Naive thymus-derived CD4-positive, alpha-beta T cell (primary cell): ENCODE results near the gene FBXL17. TPM values are rescaled to one million over a fixed set of nuclear protein-coding genes. Genes with fewer than 3 reads are reported as not detected.

Experiments used
- ATAC-seq: fragments of 150-1000 bp; cut with Tn5 transposase; 2 replicates; pipeline ENCODE4 v1.10.0; 2021; ENCODE audit warnings: mild to moderate bottlenecking, moderate library complexity
- CTCF ChIA-PET: fragments of 350-600 bp; sonication (Branson Sonifier 250); formaldehyde crosslinking; loops from one replicate; lab custom pipeline; 2021; ENCODE audit warnings: antibody characterized with exemption; lab: Charles Lee
- POLR2A ChIA-PET: fragments of 350-600 bp; sonication (Branson Sonifier 250); formaldehyde crosslinking; loops from one replicate; lab custom pipeline; 2021; ENCODE audit warnings: antibody characterized with exemption, inconsistent platforms; lab: Charles Lee
- DNase-seq, 9 donors: peaks; one replicate each; pipeline versions ENCODE4 v3.0.0 to v3.0.0-alpha.2; 2020 to 2022; ENCODE audit warnings: mixed read lengths in 1 of 9
- H3K27ac ChIP-seq: one replicate; pipeline ENCODE4 v1.7.0; 2013; ENCODE audit warnings: mild to moderate bottlenecking, low read depth, low read length, moderate library complexity
- H3K27me3 ChIP-seq, 2 donors: one replicate each; pipeline ENCODE4 v1.7.0; 2013; ENCODE audit warnings: low read length in 2 of 2, mild to moderate bottlenecking in 2 of 2, moderate library complexity in 2 of 2; ENCODE audit not compliant: control insufficient read depth in 2 of 2, insufficient read depth in 2 of 2
- H3K36me3 ChIP-seq, 3 experiments: 1 replicate in 2 of 3; 2 replicates in 1 of 3; pipeline ENCODE4 v1.7.0; 2013; ENCODE audit warnings: low read length in 3 of 3, mild to moderate bottlenecking in 3 of 3, moderate library complexity in 1 of 3; ENCODE audit not compliant: insufficient read depth in 3 of 3, control insufficient read depth in 2 of 3
- H3K4me1 ChIP-seq, 2 donors: one replicate each; pipeline ENCODE4 v1.7.0; 2013; ENCODE audit warnings: low read length in 2 of 2, mild to moderate bottlenecking in 2 of 2, moderate library complexity in 1 of 2; ENCODE audit not compliant: control insufficient read depth in 2 of 2, insufficient read depth in 2 of 2
- H3K4me3 ChIP-seq: 2 replicates; pipeline ENCODE4 v1.7.0; 2013; ENCODE audit warnings: mild to moderate bottlenecking, low read length
- H3K9me3 ChIP-seq, 3 experiments: 1 replicate in 2 of 3; 2 replicates in 1 of 3; pipeline ENCODE4 v1.7.0; 2013; ENCODE audit warnings: low read length in 3 of 3; ENCODE audit not compliant: control insufficient read depth in 2 of 3
- H3K27ac Mint-ChIP-seq, 9 donors: one replicate each; pipeline ENCODE4 v1.8.0; 2020 to 2022; ENCODE audit warnings: mixed read lengths in 9 of 9, mild to moderate bottlenecking in 8 of 9, moderate library complexity in 5 of 9, inconsistent platforms in 2 of 9
- H3K27me3 Mint-ChIP-seq, 5 donors: one replicate each; pipeline ENCODE4 v1.8.0; 2021 to 2022; ENCODE audit warnings: mixed read lengths in 5 of 5, mild to moderate bottlenecking in 1 of 5
- H3K36me3 Mint-ChIP-seq, 5 donors: one replicate each; pipeline ENCODE4 v1.8.0; 2020 to 2022; ENCODE audit warnings: mixed read lengths in 5 of 5, mild to moderate bottlenecking in 3 of 5, inconsistent platforms in 1 of 5
- H3K4me1 Mint-ChIP-seq, 7 donors: one replicate each; pipeline ENCODE4 v1.8.0; 2020 to 2022; ENCODE audit warnings: mixed read lengths in 7 of 7, mild to moderate bottlenecking in 3 of 7, inconsistent platforms in 1 of 7
- H3K4me3 Mint-ChIP-seq, 10 donors: one replicate each; pipeline ENCODE4 v1.8.0; 2020 to 2022; ENCODE audit warnings: mild to moderate bottlenecking in 10 of 10, mixed read lengths in 10 of 10, moderate library complexity in 6 of 10, inconsistent platforms in 2 of 10
- H3K9me3 Mint-ChIP-seq, 11 donors: one replicate each; pipeline ENCODE4 v1.8.0; 2020 to 2022; ENCODE audit warnings: mixed read lengths in 11 of 11, mild to moderate bottlenecking in 4 of 11, inconsistent platforms in 1 of 11, moderate library complexity in 1 of 11
- intact Hi-C, 2 donors: fragments of 100-400 bp; cut with micrococcal nuclease; formaldehyde crosslinking; loops; one replicate each; pipeline ENCODE4 v1.15.1; 2023
- polyA plus RNA-seq, 2 donors: library from polyadenylated mRNA; unstranded; fragments of 300-500 nt; fragmentation: Illumina TruSeq; gene quantifications; one replicate each; pipeline ENCODE4 v1.2.3, GENCODE V29; 2021
- total RNA-seq, 6 experiments: library from RNA in 5 of 6; stranded (reverse) in 5 of 6; gene quantifications; 1 replicate in 5 of 6; 2 replicates in 1 of 6; pipeline ENCODE4 v1.2.3 and lab custom pipeline; 2021 to 2026

FBXL17 gene
- total and polyA plus RNA-seq, 7 experiments from 2014 or later: 4.4 to 28.4 (median 19.6) TPM

DNA sequence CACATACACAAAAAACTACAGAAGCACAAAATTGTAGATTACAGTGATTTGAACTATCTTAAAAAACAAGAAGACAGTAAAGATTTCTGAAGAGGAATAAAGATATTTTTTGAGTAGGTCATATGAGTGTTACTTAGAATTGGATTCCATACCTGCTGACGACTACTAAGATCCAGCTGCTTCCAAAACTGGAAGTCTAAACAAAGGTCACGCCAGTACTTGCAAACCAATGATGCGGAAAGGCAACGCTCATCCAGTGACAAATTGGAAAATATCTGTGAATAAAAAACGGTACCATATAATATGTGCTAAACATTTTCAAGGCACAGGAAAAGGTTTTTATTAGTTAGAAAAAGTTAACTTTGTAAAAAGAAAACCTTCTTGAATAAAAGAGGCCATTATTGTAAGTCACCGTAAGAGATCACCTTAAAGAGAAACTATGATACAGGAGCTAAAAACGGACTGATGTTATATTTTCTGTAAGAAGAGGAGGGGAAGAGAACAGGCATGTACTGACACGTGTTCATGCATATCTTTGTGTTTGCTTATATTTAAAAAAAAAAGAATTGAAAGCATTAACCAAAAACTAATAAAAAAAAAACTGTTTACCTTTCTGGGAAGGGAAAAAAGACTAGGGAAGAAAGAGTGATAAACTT lies 14.1 kb downstream of the FBXL17 start:
- intact Hi-C loops: no loop called here
- Histone ChIP-seq H3K4me3 (no peak overlapping the region), H3K27ac (no peak overlapping the region), H3K9me3 (peaks cover 0 to 5% (median 0%) of the 10 kb centered on the region in 3 experiments), H3K4me1 (no peaks in the 10 kb centered on the region), H3K27me3 (no peaks in the 10 kb centered on the region), H3K36me3 (peaks cover 0 to 9% (median 0%) of the 10 kb centered on the region in 3 experiments)
- peaks cover 0 to 10% (median 3%) of the 10 kb centered on the region in 11 donors for H3K9me3 Mint-ChIP-seq
- DNase-seq (no peak), ATAC-seq (no peak)
- peaks cover 5 to 57% (median 41%) of the 10 kb centered on the region in 7 donors for H3K4me1 Mint-ChIP-seq
- ChIA-PET POLR2A (no interaction called here), CTCF (no interaction called here)
- H3K27me3 Mint-ChIP-seq: no peaks in the 10 kb centered on the region
- H3K4me3 Mint-ChIP-seq: no peak overlapping the region
- peak overlapping the region in 1 of 9 donors; percentile 12 for H3K27ac Mint-ChIP-seq
- H3K36me3 Mint-ChIP-seq: peaks cover 0 to 35% (median 21%) of the 10 kb centered on the region in 5 donors

DNA sequence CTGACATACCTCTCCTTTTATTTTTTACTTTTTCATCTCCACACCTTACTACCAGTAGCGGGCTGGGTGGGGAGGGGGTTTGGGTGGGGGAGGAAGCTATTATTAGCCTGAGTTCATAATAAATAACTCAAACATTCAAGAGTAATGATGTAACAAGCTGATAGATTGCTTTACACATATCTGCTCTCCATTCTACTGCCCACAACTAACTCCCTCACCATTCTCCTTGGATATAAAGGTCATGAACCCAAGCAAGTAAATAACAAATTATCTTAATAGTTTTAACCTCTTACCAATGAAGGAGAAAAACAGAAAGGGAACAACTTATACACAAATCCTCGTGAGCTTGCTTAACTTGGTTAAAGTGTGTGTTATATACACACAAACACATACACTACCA lies 15.4 kb downstream of the FBXL17 start:
- H3K27ac ChIP-seq: no peak overlapping the region
- CTCF ChIA-PET: no interaction called here
- peaks cover 0 to 9% (median 0%) of the 10 kb centered on the region in 3 experiments for H3K36me3 ChIP-seq
- H3K4me3 ChIP-seq: no peak overlapping the region
- no peaks in the 10 kb centered on the region for H3K27me3 Mint-ChIP-seq
- intact Hi-C loops: no loop called here
- H3K9me3 Mint-ChIP-seq: no peaks in the 10 kb centered on the region
- H3K27ac Mint-ChIP-seq: no peak overlapping the region
- H3K27me3 ChIP-seq: no peaks in the 10 kb centered on the region
- peaks cover 5 to 48% (median 28%) of the 10 kb centered on the region in 7 donors for H3K4me1 Mint-ChIP-seq
- no peaks in the 10 kb centered on the region for H3K9me3 ChIP-seq
- ATAC-seq (no peak), DNase-seq (no peak)
- no peaks in the 10 kb centered on the region for H3K4me1 ChIP-seq
- peaks cover 0 to 32% (median 19%) of the 10 kb centered on the region in 5 donors for H3K36me3 Mint-ChIP-seq
- POLR2A ChIA-PET: interaction anchor here (0.7 kb wide), 1 partner anchor 11 kb away, joined by 3 read pairs; no protein-coding TSS in a partner anchor
- H3K4me3 Mint-ChIP-seq: no peak overlapping the region

DNA sequence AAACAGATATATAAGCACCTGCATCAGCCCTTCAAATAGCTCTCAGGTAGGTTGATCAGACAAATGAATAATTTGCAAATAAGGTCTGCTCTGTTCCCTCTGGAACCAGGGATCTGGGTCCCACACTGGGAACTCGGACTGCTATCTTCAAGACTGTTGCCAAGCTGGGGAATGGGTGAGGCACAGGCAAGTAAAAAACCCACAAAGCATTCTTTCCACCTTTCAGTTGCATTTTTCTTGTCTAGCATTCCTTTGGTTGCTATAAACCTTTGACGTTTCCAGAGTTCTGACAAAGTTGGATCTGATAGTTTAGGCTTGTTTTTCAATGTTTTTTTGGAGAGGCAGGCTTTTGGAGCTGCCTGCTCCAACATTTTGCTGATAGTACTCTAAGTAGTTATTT lies 20.1 kb downstream of the FBXL17 start:
- ChIA-PET CTCF (no interaction called here), POLR2A (interaction anchor here (0.7 to 1.1 kb wide), 2 partner anchors 18 to 21 kb away, joined by 3 read pairs; no protein-coding TSS in a partner anchor)
- Mint-ChIP-seq H3K27ac (no peak overlapping the region), H3K4me3 (no peak overlapping the region), H3K27me3 (no peaks in the 10 kb centered on the region), H3K9me3 (no peaks in the 10 kb centered on the region), H3K36me3 (peaks cover 3 to 36% (median 25%) of the 10 kb centered on the region in 5 donors), H3K4me1 (peaks cover 0 to 25% (median 11%) of the 10 kb centered on the region in 7 donors)
- no peaks in the 10 kb centered on the region for H3K9me3 ChIP-seq
- H3K27me3 ChIP-seq: no peaks in the 10 kb centered on the region
- no peaks in the 10 kb centered on the region for H3K4me1 ChIP-seq
- H3K36me3 ChIP-seq: peaks cover 0 to 9% (median 0%) of the 10 kb centered on the region in 3 experiments
- H3K4me3 ChIP-seq: no peak overlapping the region
- intact Hi-C loops: no loop called here
- ATAC-seq: no peak
- H3K27ac ChIP-seq: no peak overlapping the region
- no peak for DNase-seq

DNA sequence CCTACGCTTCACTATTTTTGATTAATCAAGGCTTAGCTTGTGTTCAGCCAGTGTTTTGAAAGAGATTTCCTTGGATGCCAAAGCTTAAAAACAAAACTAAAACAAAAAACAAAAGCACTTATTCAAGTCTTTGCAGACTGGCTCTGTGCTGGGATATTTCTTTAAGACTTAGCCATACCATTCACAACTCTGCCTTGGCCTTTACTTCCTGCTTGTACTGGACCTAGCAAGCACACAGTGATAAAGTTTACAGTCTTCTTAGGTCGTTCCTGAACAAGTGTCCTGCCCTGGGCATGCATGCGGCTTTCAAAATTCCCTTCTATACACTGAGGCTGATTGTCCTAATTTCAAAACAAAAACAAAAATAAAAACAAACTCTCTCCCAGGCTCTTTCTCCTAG lies 20.7 kb downstream of the FBXL17 start:
- Histone ChIP-seq H3K4me1 (no peaks in the 10 kb centered on the region), H3K36me3 (peaks cover 0 to 9% (median 0%) of the 10 kb centered on the region in 3 experiments), H3K27ac (no peak overlapping the region), H3K27me3 (no peaks in the 10 kb centered on the region), H3K9me3 (no peaks in the 10 kb centered on the region), H3K4me3 (no peak overlapping the region)
- ATAC-seq (no peak), DNase-seq (no peak)
- ChIA-PET CTCF (no interaction called here), POLR2A (interaction anchor here (0.5 kb wide), 1 partner anchor 28 kb away, joined by 3 read pairs; no protein-coding TSS in a partner anchor)
- H3K4me3 Mint-ChIP-seq: no peak overlapping the region
- peaks cover 0 to 23% (median 10%) of the 10 kb centered on the region in 7 donors for H3K4me1 Mint-ChIP-seq
- intact Hi-C loops: no loop called here
- H3K36me3 Mint-ChIP-seq: peaks cover 3 to 37% (median 22%) of the 10 kb centered on the region in 5 donors
- no peaks in the 10 kb centered on the region for H3K27me3 Mint-ChIP-seq
- no peaks in the 10 kb centered on the region for H3K9me3 Mint-ChIP-seq
- H3K27ac Mint-ChIP-seq: no peak overlapping the region

DNA sequence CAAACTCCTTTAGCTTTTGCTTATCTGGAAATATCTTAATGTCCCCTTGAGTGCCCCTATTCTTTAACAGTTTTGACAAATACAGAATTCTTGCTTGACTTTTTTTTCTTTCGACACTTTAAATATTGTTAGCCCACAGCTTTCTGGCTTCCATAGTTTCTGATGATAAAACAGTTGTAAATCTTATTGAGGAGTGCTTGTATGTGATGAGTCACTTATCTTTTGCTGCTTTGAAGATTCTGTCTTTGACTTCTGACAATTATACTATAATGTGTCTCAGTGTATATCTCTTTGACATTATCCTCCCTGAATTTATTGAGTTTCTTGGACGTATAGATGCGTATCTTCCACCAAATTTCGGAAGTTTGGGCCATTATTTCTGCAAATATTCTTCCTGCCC lies 21.6 kb downstream of the FBXL17 start:
- POLR2A ChIA-PET: interaction anchor here (2.1 kb wide), 1 partner anchor 22 kb away, joined by 12 read pairs; the partner anchor contains the start of gene FBXL17
- H3K36me3 Mint-ChIP-seq: peaks cover 3 to 33% (median 19%) of the 10 kb centered on the region in 5 donors
- no peaks in the 10 kb centered on the region for H3K27me3 Mint-ChIP-seq
- Histone ChIP-seq H3K27ac (no peak overlapping the region), H3K4me1 (no peaks in the 10 kb centered on the region), H3K9me3 (no peaks in the 10 kb centered on the region), H3K27me3 (no peaks in the 10 kb centered on the region), H3K36me3 (peaks cover 0 to 9% (median 0%) of the 10 kb centered on the region in 3 experiments), H3K4me3 (no peak overlapping the region)
- ATAC-seq: no peak
- DNase-seq: no peak
- no peaks in the 10 kb centered on the region for H3K9me3 Mint-ChIP-seq
- no peak overlapping the region for H3K4me3 Mint-ChIP-seq
- peaks cover 0 to 21% (median 3%) of the 10 kb centered on the region in 7 donors for H3K4me1 Mint-ChIP-seq
- intact Hi-C loops: no loop called here
- CTCF ChIA-PET: interaction anchor here (1.2 kb wide), 1 partner anchor 99 kb away, joined by 3 read pairs; no protein-coding TSS in a partner anchor
- peak overlapping the region in 1 of 9 donors; percentile 4 for H3K27ac Mint-ChIP-seq

DNA sequence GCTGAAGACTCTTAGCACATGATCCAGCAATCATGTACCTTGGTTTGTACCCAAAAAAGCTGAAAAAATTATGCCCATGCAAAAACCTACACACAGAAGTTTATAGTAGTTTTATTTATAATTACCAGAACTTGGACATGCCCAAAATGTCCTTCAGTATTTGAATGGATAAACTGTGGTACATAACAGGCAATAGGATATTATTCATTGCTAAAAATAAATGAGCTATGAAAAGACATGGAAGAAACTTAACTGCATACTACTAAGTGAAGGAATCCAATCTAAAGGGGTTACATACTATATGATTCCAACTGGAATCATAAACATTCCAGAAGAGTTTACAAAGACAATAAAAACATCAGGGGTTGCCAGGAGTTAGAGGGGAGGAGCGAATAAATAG lies 25.6 kb downstream of the FBXL17 start:
- H3K36me3 Mint-ChIP-seq: peaks cover 4 to 20% (median 10%) of the 10 kb centered on the region in 5 donors
- no peaks in the 10 kb centered on the region for H3K27me3 Mint-ChIP-seq
- Histone ChIP-seq H3K9me3 (no peaks in the 10 kb centered on the region), H3K27ac (no peak overlapping the region), H3K4me1 (no peaks in the 10 kb centered on the region), H3K36me3 (no peaks in the 10 kb centered on the region), H3K4me3 (no peak overlapping the region), H3K27me3 (no peaks in the 10 kb centered on the region)
- ATAC-seq: no peak
- no peaks in the 10 kb centered on the region for H3K9me3 Mint-ChIP-seq
- ChIA-PET CTCF (interaction anchor here (0.7 kb wide), 1 partner anchor 86 kb away, joined by 3 read pairs; no protein-coding TSS in a partner anchor), POLR2A (no interaction called here)
- H3K4me3 Mint-ChIP-seq: no peak overlapping the region
- peak overlapping the region in 1 of 9 donors; percentile 13 for H3K27ac Mint-ChIP-seq
- no peak for DNase-seq
- intact Hi-C loops: no loop called here
- peaks cover 3 to 26% (median 10%) of the 10 kb centered on the region in 7 donors for H3K4me1 Mint-ChIP-seq
